GM12892 (cell line): Measurements from ENCODE around the gene KCNAB1.

ENCODE experiments used
- POLR2A ChIP-seq: IDR thresholded peaks from 2 replicates; pipeline ENCODE4 v1.6.1; 2011; ENCODE audit warnings: low read depth, low read length, control low read depth
- POLR2AphosphoS5 ChIP-seq: IDR thresholded peaks from 2 replicates; pipeline ENCODE4 v1.6.1; 2011; ENCODE audit warnings: low read depth, low read length, control low read depth
- TAF1 ChIP-seq: IDR thresholded peaks from 2 replicates; pipeline ENCODE4 v1.6.1; 2011; ENCODE audit warnings: low read depth, mild to moderate bottlenecking, control low read depth, low read length, borderline replicate concordance

DNA sequence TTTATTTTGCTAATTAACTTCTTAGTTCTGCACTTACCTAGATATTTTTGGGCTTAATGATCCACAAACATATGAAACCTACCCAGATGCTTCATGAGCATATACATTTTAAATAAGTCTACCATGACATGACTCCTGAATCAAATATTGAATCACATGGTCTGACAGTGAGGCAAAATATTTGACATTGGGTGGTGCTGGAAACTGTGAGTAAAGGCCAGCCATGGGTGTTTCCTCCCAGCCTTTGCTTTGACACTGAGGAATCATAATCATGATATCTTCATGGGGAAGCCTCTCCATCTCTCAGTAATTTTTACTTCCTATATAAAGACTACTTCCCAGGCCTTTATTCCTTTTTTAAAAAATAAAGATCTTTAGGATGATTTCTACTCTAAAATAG, 457.4 kb downstream of the KCNAB1 start:
- TF ChIP-seq POLR2A (no peak), POLR2AphosphoS5 (no peak), TAF1 (no peak)
